ENCODE data around the gene ACOT12.

- TF ChIP-seq CTCF (CRISPR knock-in tag; IDR thresholded peaks at IDR 0.05) (no peak), ZNF740 (CRISPR knock-in tag; IDR thresholded peaks at IDR 0.05) (no peak), ELF1 (CRISPR knock-in tag; IDR thresholded peaks at IDR 0.05) (no peak), ZNF704 (CRISPR knock-in tag; IDR thresholded peaks at IDR 0.05; ENCODE audit: borderline replicate concordance) (no peak), EZH2 (conservative IDR thresholded peaks at IDR 0.05; ENCODE audit: low read depth, low read length) (no peak), MYNN (CRISPR knock-in tag; IDR thresholded peaks at IDR 0.05; ENCODE audit: low read depth) (no peak), ZNF235 (CRISPR knock-in tag; IDR thresholded peaks at IDR 0.05; ENCODE audit: borderline replicate concordance) (no peak), TAF15 (IDR thresholded peaks at IDR 0.05; ENCODE audit: low read depth, low read length, poor library complexity, severe bottlenecking) (no peak), ZFP90 (CRISPR knock-in tag; IDR thresholded peaks at IDR 0.05; ENCODE audit: borderline replicate concordance) (no peak), GMEB2 (CRISPR knock-in tag; IDR thresholded peaks at IDR 0.05; ENCODE audit: low read depth) (no peak)
Measured at GRCh38 chr5:81335946-81336345, 58.0 kb downstream of the ACOT12 start.
